CD4-positive, alpha-beta T cell treated with Interleukin-21 for 1 hour (primary cell): ENCODE measurements around the gene UQCC3.
"Not testable (repeated sequence)": the region's sequence is repeated elsewhere in the genome, so short reads cannot be mapped to it uniquely, and the experiment has no call there.

ENCODE experiments used
- DNase-seq: peaks from one replicate; pipeline ENCODE4 v3.0.0-alpha.2; 2020

The UQCC3 gene, protein sequence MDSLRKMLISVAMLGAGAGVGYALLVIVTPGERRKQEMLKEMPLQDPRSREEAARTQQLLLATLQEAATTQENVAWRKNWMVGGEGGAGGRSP

DNA sequence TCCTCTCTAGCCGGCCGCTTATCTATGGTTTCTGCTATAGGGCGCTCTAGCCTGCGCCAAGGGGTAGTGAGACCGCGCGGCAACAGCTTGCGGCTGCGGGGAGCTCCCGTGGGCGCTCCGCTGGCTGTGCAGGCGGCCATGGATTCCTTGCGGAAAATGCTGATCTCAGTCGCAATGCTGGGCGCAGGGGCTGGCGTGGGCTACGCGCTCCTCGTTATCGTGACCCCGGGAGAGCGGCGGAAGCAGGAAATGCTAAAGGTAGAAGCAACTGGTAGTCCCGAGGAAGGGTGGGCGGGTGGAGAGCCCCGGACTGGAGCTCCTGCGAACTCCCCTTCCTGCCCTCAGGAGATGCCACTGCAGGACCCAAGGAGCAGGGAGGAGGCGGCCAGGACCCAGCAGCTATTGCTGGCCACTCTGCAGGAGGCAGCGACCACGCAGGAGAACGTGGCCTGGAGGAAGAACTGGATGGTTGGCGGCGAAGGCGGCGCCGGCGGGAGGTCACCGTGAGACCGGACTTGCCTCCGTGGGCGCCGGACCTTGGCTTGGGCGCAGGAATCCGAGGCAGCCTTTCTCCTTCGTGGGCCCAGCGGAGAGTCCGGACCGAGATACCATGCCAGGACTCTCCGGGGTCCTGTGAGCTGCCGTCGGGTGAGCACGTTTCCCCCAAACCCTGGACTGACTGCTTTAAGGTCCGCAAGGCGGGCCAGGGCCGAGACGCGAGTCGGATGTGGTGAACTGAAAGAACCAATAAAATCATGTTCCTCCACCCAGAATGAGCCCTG, at the start of gene UQCC3, which contains the start of gene LBHD1:
Gene UQCC3 (plus strand): TSS at position 66 of the 782 bp plus-strand sequence. CDS start 73 bp downstream, at position 139.
Gene LBHD1 (minus strand): TSS at position 660 of the 782 bp plus-strand sequence. CDS start 2,236 bp downstream, outside the sequence.
- peak; percentile 85 for DNase-seq

DNA sequence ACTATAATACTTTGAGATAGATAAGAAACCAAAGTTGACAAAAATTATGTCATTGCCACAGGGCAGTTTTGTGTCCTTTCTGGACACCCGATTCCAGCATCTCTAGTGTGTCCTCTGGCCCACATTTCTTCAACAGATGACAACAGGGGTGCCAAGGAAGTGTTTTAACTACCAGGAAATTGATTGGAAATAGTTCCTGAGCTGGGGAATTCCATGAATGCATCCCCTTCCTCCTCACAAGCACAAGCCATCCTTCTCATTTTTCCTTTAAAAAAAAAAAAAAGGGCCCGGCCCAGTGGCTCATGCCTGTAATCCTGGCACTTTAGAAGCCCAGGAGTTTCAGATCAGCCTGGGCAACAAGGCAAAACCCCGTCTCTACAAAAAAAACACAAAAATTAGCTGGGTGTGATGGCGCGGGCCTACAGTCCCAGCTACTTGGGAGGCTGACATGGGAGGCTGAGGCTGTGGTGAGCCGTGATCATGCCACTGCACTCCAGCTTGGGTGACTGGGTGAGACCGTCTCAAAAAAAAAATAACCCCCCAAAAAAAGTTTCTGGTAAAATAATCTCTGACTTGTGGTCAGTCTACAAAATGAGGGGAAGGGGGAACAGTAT, 48.9 kb upstream of the UQCC3 start:
- DNase-seq = peak; percentile 29

DNA sequence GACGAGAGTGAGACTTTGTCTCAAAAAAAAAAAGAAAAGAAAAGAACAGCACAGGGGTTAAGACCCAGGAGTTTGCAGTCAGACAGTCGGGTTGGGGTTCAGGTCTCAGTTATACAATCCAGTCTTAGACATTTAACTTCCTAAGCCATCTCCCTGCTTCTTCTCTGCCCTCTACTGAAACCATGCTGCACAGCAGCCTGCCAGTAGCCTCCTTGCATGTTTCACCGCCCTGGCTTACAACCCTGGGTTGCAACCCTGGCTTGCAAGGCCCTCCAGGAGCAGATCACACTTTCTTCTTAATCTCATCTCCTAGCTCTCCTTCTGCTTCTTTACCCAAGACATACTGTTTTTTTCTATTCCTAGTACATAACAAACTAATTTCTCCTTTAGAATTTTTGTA, 43.8 kb upstream of the UQCC3 start:
- peak; percentile 26 for DNase-seq

DNA sequence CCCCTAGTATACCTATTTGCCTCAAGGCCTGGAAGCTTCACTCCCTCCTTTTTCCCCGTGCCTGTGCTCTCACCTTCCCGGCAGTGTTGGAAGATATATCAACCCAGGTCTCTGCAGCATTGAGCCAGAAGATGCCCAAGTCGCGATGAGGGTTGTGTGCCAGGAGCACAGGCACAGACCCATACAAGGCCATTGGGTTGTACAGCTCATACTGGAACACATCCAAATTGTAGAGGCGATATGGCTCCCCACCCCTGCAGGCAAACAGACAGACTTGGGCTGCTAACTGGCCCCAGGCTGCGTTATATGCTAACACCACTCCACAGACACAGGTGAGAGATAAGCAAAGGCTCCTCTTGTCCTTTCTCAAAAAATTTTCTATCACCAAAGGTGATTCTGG, 39.0 kb upstream of the UQCC3 start:
- DNase-seq = no peak

DNA sequence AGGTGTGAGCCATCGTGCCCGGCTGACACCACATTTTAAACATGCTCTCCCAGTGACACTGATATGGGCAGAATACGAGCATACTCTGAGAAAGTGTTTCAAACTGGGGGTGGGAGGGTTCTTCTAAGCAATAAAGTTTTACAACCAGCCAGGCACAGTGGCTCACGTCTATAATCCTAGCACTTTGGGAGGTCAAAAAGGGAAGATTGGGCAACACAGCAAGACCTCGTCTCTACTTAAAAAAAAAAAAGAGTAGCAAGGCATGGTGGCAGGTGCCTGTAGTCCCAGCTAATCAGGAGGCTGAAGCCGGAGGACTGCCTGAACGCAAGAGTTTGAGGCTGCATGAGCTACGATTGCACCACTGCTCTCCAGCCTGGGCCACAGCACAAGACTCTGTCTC, 27.3 kb upstream of the UQCC3 start:
- no peak for DNase-seq

DNA sequence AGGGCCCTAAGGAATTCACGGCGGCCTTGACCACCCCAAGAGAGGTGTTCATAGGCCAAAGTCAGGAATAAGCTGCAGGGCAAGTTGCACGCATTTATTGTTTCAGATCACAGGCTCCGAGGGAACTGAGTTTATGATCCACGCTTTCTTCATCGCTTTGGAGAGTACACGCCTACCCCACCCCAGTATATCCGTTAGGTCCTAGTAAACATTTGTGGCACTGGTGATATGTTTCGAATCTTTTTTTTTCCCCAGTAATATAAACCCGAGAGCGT, 25.9 kb upstream of the UQCC3 start:
- DNase-seq = no peak

DNA sequence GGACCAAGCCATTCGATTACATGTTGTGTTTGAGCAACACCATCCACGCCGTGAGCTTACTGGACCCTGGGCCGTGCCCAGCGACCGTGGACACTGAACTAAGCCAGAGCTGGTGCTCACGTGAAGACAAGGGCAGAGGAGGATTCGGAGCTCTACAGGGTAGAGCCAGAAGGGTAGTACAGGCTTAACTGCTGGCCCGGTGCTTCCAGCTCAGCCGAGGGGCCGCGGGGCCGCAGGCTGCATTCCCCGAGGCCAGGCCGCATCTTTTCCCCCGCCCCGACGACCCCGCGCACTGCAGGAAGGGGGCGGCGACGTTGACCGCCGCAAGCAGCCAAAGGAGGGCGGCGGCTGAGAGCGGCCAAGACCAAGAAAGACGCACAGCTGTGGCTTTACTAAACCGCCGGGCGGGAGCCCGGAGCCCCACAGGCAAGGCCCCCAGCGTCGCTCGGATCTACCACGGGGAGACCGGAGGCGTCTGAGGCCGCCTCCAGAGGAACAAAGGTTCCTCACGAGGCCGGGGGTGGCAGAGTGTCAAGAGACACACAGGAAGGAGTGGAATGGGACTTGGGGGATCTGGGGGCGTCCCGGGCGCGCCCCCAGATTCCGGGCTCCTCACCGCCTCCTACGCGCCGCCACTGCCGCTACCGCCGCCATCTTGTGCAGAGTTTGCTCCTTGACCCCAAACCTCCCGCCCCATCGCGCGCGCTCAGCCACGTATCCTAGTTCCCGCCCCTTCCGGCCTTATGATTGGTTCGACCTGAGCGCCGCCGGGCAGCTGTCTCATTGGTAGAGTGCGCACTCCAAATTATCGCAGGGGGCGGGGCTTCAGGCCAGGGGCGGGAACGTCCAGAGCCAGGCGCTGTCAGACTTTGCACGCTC, 25.3 kb upstream of the UQCC3 start, which contains the start of gene GANAB:
Gene GANAB (minus strand): TSS at position 668 of the 879 bp plus-strand sequence. CDS start 14 bp downstream, at position 654.
- DNase-seq = peak; percentile 99

DNA sequence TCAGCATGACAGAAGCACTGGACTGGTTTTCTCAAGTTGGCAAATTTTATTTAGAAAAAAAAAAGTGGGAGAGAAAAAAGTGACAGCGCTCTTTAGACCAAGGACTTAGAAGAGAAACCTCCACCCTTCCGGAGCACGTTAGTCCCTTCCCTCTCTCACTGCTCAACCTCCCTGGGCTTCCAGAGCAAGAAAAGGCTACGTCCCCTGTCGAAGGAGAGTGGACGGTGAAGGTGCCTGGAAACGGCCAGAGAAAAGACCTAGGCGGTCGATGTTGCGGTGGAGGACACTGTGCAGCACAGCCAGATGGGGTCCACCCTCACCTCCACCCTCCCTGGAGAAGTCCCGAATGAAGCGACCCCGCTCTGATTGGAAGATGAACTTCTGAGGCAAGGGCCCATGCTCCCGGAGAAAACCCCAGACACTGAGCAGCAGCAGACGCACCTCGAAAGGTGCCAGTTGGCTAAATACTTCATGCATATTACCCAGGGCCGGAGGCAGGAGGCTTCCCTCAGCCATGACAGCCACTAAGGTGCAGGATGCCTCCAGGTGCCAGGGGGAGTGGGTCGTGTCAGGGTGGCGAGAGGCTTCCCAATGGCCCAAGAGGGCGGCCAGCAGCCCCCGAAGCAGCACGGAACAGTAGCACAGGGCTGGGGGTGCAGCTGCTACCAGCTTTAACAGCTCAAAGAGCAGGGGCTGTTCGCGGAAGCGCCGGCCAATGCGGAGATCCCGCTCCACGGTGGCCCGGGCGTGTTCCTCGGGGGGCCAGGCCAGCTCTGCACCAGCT, 24.5 kb upstream of the UQCC3 start:
- no peak for DNase-seq

DNA sequence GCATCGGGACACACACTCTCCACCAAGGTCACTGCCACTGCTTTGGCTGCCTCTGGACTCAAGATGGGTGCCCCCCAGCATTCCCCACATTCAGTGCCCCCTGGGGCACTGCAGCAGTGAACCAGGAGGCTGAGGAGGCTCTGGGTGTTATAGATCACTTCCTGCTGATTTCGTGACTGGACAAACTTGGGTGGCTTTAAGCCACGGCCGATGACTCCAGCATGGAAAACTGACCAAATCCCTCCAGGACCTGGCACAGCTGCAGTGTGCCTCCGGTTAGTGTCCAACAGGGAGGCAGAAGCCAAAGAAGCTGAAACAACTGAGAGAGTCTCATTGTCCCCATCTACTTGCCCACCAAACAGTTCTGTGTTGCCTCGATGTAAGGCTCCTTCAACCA, 23.9 kb upstream of the UQCC3 start:
- DNase-seq = no peak

DNA sequence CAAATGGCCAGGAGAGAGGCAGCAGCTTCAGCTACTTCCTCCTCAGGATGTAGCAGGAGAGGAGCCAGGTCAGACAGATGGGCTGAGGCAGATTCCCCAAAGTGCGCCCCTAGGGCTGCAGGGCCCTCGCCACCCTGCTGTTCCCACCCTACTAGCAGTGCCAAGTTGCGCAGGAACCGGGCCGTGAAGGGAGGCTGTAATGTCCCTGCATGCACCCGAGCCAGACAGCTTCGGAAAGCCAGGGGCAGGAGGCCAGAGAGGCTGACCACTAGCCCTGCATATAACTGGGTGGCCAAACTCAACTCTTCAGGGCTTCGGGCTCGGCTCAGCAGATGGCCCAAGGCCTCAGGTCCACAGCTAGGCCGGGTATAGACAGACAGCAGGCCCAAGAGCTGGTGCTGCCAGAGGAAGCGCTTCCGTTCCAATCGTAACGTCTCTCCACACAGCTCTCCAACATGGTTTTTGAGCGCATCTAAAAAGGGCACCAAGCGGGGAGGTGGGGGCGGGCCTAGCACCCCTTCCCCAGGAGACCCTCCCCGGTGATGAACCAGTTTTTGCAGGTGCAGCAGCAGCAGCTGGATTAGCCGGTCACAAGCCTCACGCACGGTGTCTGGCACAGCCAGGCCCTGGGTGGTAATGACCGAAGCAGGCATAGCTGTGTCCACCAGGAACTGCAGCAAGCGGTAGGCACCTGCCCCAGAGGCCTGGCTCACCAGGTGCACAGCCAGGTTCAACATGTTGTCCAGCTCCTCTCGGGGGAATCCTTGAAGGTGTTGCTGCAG, 23.1 kb upstream of the UQCC3 start:
- DNase-seq = no peak

DNA sequence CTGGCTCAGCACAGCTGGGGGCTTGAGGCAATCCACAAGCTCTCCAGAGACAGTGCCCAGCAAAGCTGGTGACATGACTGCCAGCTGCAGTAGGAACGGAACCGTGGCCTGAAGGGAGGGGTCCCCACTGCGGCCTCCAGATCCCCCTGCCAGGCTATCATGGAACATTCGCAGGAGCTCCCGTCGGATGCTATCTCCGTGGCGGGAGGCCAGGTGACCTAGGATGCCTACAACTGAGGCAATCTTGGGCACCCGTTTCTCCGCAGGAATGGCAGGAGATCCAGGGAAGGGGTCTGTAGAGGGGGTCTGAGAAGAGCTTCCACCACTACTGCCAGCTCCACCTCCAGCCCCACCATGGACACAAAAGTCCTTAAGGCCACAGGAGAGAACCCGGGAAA, 22.5 kb upstream of the UQCC3 start:
- DNase-seq = no peak

DNA sequence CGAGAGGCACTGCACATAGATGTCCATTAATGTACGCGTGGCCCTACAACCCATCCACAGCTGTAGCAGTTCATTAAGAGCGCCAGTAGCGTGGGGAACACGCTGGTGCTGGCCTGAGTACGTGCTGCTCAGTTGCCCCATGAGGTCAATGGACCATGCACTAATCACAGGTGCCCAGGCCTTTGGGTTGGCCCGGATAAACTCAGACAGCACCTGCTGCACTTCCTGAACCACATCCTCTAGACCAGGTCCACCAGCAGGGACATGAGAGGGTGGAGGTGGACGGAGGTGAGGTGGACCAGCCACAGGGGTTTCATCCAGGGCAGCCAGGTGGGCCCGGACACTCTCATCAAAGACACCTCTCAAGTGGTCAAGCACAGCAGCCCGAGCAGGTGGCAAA, 22.0 kb upstream of the UQCC3 start:
- DNase-seq = no peak

DNA sequence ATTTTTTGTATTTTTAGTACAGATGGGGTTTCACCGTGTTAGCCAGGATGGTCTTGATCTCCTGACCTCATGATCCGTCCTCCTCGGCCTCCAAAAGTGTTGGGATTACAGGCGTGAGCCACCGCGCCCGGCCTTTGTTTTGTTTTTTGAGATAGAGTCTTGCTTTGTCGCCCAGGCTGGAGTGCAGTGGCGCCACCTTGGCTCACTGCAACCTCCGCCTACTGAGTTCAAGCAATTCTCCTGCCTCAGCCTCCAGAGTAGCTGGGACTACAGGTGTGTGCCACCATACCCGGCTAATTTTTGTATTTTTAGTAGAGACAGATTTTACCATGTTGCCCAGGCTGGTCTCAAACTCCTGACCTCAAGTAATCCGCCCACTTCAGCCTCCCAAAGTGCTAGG, 21.2 kb upstream of the UQCC3 start:
- not testable (repeated sequence) for DNase-seq

DNA sequence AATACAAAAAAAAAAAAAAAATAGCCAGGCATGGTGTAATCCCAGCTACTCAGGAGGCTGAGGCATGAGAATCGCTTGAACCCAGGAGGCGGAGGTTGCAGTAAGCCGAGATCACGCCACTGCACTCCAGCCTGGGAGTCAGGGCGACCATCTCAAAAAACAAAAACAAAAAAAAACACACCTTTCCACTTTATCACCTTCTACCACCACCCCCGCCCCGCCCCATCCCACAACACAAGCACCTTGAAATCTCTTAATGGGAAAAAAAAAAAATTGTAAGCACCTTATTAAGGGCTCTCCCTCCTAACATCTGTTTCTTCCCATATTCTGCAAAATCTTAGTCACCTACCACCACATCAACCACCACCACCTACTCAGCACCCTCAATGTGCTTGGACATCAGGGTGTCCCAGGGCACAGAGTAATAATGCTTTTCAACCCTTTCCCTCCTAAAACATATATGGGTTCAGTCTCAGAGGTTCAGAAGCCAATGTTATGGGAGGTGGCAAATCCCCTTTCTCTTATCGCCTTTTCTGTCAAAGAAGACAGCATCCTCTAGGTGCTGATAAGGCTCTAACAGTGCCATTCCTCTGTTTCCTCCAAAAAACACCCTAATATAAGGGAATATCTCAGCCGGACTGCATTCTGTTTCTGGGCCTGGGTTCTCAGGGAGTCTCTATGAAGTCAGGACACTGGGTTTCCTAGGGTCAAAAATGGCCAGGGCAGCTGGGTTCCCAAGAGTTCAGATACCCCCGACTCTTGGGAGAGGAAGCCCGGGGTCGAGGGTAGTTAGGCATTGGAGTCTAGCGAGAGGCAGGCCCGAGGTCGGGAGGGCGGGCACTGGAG, 19.1 kb upstream of the UQCC3 start:
- DNase-seq = peak; percentile 74

DNA sequence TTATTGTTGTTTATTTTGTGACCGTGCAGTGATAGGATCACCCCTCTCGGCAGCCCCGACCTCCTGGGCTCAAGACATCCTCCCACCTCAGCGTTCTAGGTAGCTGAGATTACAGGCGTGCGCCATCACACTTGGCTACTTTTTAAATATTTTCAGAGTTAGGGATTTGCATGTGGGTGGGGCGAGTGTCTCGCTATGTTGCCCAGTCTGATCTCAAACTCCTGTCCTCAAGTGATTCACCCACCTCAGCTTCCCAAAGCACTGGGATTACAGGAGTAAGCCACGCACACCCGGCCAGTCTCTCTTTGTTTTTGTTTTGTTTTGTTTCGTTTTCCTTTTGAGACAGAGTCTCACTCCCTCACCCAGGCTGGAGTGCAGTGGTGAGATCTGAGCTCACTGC, 17.2 kb upstream of the UQCC3 start:
- no peak for DNase-seq

DNA sequence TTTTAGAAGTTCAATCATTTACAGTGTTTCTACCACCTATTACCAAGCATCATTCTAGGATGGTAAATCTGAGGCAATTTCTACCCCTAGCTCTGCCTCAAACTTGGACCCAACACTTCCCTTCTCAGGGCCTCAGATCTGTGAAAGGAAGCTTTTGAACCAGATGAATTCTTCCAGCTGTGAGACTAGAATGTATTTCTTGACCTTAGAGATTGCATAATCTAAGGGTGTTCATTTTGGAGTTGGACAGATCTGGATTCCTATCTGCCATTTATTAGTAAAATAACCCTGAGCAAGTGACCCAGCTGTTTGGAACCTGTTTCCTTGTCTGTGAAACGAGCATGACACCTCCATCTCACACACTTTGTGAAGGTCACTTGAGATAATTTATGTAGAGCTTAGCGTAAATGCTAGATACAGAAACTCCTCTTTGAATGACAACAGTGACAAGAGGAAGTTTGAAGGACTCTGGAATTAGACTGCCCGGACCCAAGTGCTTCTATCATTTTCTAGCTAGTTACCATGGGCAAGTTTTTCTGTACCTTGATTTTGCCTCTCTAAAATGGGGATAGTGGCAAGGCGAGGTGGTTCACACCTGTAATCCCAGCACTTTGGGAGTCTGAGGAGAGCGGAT, 14.6 kb upstream of the UQCC3 start:
- no peak for DNase-seq

DNA sequence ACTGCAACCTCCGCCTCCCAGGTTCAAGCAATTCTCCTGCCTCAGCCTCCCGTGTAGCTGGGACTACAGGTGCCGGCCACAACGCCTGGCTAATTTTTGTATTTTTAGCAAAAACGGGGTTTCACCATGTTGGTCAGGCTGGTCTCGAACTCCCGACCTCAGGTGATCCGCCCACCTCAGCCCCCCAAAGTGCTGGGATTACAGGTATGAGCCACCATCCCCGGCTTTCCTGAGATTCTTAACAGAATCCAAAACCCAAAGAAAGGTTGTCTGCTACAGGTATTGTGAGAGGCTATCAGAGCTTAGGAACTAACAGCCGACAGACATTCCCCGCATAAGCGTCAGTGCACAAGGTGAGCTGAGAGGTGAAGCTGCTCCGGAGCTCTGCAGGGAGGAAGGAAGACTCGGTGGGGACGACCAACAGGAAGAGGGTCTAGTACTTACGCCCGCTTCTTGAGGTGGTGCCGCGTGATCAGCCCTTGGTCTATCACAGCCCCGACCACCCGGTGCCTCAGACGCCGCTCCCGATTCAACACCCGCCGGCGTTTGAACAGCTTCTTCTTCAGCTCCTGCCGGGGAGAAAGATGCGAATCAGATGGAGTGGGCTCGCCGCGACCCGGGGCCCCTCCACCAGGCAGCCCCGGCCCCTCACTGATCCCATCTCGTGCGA, 6.9 kb upstream of the UQCC3 start:
- peak; percentile 64 for DNase-seq

DNA sequence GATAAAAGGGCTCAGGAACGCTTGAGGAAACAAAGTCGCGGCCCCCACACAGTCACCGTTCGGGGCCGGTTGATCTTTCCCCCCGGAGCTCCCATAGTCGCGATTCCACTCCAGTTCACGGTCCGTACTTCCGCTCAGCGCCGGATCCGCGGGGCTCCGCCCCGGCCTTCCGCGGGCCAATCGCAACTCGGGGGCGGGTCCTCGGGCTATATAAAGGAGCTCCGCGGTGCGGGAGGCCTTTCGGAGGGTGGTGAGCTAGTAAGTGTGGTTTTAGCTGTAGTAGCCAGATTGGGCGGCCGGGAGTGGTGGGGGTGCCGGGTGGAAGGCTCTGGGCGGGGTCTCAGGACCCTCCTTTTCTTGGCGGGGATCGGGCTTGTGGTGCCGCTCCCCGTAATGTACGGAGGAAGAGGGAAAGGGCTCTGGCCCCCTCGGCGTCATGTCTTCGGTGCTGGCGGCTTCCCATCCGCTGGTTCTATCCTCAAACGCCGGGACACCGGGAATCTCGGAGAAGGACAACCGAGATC, 6.3 kb upstream of the UQCC3 start, which contains the start of the genes C11orf98 and CSKMT:
Gene C11orf98 (minus strand): TSS at position 136 of the 524 bp plus-strand sequence. CDS start 41 bp downstream, at position 95.
Gene CSKMT (plus strand): TSS at position 238 of the 524 bp plus-strand sequence. CDS start 568 bp downstream, outside the sequence.
- DNase-seq = peak; percentile 97
